BJ (cell line): ENCODE measurements around the gene PLEKHJ1. TPM values are rescaled to one million over a fixed set of nuclear protein-coding genes. Genes with fewer than 3 reads are reported as not detected.
A peak's percentile ranks its signal among the peaks of the same experiment; 100 is the strongest.

ENCODE experiments used
- CTCF ChIA-PET: fragments of 350-600 bp; formaldehyde crosslinking; extraction: SDS; loops from one replicate; lab custom pipeline; 2021; ENCODE audit warnings: antibody characterized with exemption, inconsistent platforms; lab: Yijun Ruan, JAX
- POLR2A ChIA-PET: fragments of 300-600 bp; sonication (Branson Sonifier 250); formaldehyde crosslinking; extraction: SDS; loops from one replicate; lab custom pipeline; 2021; ENCODE audit warnings: antibody characterized with exemption; lab: Charles Lee
- DNase-seq: peaks from one replicate; pipeline ENCODE4 v3.0.0-alpha.2; 2011; ENCODE audit warnings: low read depth
- H3K27me3 ChIP-seq: 2 replicates; pipeline ENCODE4 v1.6.0; 2011; ENCODE audit warnings: low read length; ENCODE audit not compliant: control insufficient read depth, insufficient read depth
- H3K36me3 ChIP-seq: 2 replicates; pipeline ENCODE4 v1.5.1; 2011; ENCODE audit warnings: low read length; ENCODE audit not compliant: control insufficient read depth, insufficient read depth
- H3K4me3 ChIP-seq: 2 replicates; pipeline ENCODE4 v1.5.1; 2011; ENCODE audit warnings: low read depth, mild to moderate bottlenecking, control low read depth, low read length
- polyA plus RNA-seq: library from polyadenylated mRNA; depleted of rRNA; stranded (reverse); fragments of >200 nt; gene quantifications from 2 replicates; pipeline ENCODE4 v1.2.3, GENCODE V29; 2011
- TF ChIP-seq, protein P1 (sequence below): IDR thresholded peaks from 2 replicates; pipeline ENCODE4 v1.5.1; 2011; ENCODE audit warnings: low read depth, mild to moderate bottlenecking, control low read depth, inconsistent platforms, low read length, moderate library complexity; ENCODE audit not compliant: insufficient read depth

Gene PLEKHJ1
- polyA plus RNA-seq, 1 experiment = 65.8 TPM

- Histone ChIP-seq H3K27me3 (no peaks in the 10 kb centered on the region), H3K36me3 (peaks cover 52% of the 10 kb centered on the region), H3K4me3 (no peak overlapping the region)
- DNase-seq = no peak
- POLR2A ChIA-PET = no interaction called here
- TF ChIP-seq, protein P1, sequence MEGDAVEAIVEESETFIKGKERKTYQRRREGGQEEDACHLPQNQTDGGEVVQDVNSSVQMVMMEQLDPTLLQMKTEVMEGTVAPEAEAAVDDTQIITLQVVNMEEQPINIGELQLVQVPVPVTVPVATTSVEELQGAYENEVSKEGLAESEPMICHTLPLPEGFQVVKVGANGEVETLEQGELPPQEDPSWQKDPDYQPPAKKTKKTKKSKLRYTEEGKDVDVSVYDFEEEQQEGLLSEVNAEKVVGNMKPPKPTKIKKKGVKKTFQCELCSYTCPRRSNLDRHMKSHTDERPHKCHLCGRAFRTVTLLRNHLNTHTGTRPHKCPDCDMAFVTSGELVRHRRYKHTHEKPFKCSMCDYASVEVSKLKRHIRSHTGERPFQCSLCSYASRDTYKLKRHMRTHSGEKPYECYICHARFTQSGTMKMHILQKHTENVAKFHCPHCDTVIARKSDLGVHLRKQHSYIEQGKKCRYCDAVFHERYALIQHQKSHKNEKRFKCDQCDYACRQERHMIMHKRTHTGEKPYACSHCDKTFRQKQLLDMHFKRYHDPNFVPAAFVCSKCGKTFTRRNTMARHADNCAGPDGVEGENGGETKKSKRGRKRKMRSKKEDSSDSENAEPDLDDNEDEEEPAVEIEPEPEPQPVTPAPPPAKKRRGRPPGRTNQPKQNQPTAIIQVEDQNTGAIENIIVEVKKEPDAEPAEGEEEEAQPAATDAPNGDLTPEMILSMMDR = no peak
- CTCF ChIA-PET = no interaction called here
These were observed 12.2 kb downstream of the PLEKHJ1 start for GRCh38 chr19:2223959-2224358.

DNA sequence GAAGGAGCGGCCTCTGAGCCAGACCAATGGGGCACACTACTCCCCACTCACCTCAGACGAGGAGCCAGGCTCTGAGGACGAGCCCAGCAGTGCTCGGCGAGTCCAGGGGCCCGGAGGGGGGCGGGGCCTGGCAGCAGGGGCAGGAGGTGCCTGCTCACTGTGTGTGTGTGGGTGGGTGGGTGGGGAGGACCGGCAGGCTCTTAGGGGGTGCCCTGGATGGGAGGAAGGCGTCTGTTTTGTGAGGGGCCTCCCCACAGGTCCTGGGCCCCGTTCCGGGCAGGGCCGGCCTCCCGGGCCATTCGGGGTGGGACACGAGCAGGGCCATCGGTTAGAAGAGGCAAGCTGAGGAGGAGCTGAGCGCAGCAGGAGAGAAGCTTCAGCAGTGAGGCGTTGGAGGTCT lies 12.7 kb downstream of the PLEKHJ1 start:
- Histone ChIP-seq H3K4me3 (no peak overlapping the region), H3K27me3 (no peaks in the 10 kb centered on the region), H3K36me3 (peaks cover 47% of the 10 kb centered on the region)
- POLR2A ChIA-PET = no interaction called here
- DNase-seq = no peak
- CTCF ChIA-PET = no interaction called here
- TF ChIP-seq, protein P1 = no peak

DNA sequence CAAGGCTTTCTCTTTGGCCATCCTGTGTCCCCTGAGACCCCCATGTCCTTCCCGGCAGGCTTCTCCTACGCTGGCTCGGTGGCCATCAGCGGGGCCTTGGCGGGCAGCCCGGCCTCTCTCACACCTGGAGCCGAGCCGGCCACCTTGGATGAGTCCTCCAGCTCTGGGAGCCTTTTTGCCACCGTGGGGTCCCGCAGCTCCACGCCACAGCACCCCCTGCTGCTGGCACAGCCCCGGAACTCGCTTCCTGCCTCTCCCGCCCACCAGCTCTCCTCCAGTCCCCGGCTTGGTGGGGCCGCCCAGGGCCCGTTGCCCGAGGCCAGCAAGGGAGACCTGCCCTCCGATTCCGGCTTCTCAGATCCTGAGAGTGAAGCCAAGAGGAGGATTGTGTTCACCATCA lies 14.2 kb downstream of the PLEKHJ1 start:
- H3K36me3 ChIP-seq = peaks cover 54% of the 10 kb centered on the region
- no peaks in the 10 kb centered on the region for H3K27me3 ChIP-seq
- CTCF ChIA-PET = interaction anchor here (1.4 to 2.1 kb wide), 2 partner anchors 14 to 66 kb away, joined by 3 to 9 read pairs; partner anchors contain the start of gene PLEKHJ1
- DNase-seq = no peak
- no peak overlapping the region for H3K4me3 ChIP-seq
- TF ChIP-seq, protein P1 = peak; percentile 28
- POLR2A ChIA-PET = no interaction called here

DNA sequence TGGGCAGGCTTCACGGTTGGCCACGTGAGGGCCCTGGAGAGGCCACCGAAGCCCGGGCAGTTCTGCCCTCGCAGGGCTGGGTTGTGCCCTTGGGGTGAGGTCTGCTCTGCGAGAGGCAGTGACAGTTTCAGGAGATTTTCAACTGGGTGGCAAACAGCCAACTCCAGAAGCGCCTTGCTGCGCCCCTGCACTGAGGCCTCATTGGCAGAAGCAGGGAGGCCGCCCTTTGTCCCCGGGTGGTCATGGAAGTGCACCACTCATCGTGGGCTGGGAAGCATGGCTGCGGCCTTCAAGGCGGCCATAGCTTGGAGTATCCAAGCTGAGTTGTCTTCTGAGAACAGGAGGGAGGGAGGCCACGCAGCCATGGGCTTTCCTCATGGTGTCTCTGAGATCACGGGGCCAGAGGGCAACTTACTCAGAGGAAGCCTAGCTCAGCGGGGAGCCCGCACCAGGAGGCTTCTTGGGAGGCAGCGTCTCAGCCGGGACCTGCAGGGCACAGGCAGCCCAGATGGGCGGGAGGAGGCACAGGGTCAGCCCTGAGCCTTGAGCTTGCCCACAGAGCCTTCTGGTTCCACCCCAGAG lies 14.8 kb downstream of the PLEKHJ1 start:
- Histone ChIP-seq H3K36me3 (peaks cover 56% of the 10 kb centered on the region), H3K4me3 (no peak overlapping the region), H3K27me3 (no peaks in the 10 kb centered on the region)
- CTCF ChIA-PET = interaction anchor here (1.4 to 2.1 kb wide), 2 partner anchors 14 to 66 kb away, joined by 3 to 9 read pairs; partner anchors contain the start of gene PLEKHJ1
- TF ChIP-seq, protein P1 = no peak
- no peak for DNase-seq
- POLR2A ChIA-PET = no interaction called here

GRCh38 chr19:2219726-2220125 lies 16.4 kb downstream of the PLEKHJ1 start:
- ChIA-PET CTCF (no interaction called here), POLR2A (no interaction called here)
- H3K36me3 ChIP-seq = peaks cover 53% of the 10 kb centered on the region

More at GRCh38 chr19:2219726-2220125, 16.4 kb downstream of the PLEKHJ1 start:
- Histone ChIP-seq H3K27me3 (no peaks in the 10 kb centered on the region), H3K4me3 (no peak overlapping the region)
- TF ChIP-seq, protein P1 = no peak
- DNase-seq = no peak
